Pancreas (tissue), 10 donors: ENCODE data around the gene SPIB. TPM values are rescaled to one million over a fixed set of nuclear protein-coding genes. Genes with fewer than 3 reads are reported as not detected.

Experiments used
- ATAC-seq, 4 donors: fragments of 200-7000 bp; cut with Tn5 transposase; one replicate each; pipeline versions ENCODE4 v1.8.0 to v1.9.1; 2020; ENCODE audit warnings: mild to moderate bottlenecking in 4 of 4, moderate library complexity in 4 of 4
- DNase-seq, 6 donors: peaks; one replicate each; pipeline ENCODE4 v3.0.0-alpha.2; 2020
- FAIRE-seq: peaks from 2 replicates; lab custom pipeline; 2012; peaks lifted over from hg19 to GRCh38; lab: Jason Lieb, UNC
- H3K27ac ChIP-seq, 4 donors: fragments of 200-600 bp; sonication (generic); 1 replicate in 3 of 4; 2 replicates in 1 of 4; pipeline versions ENCODE4 v1.5.0 to v1.8.0; 2020
- H3K27me3 ChIP-seq, 4 donors: fragments of 200-600 bp; one replicate each; pipeline ENCODE4 v1.8.0; 2021
- H3K36me3 ChIP-seq, 3 donors: fragments of 200-600 bp; sonication (generic) in 1 of 3; one replicate each; pipeline versions ENCODE4 v1.5.0 to v1.8.0; 2020 to 2021
- H3K4me1 ChIP-seq, 3 donors: fragments of 200-600 bp; one replicate each; pipeline ENCODE4 v1.8.0; 2021
- H3K4me3 ChIP-seq, 4 donors: fragments of 200-600 bp; sonication (generic) in 2 of 4; one replicate each; pipeline versions ENCODE4 v1.5.0 to v1.8.0; 2020 to 2021
- H3K9me3 ChIP-seq, 4 donors: fragments of 200-600 bp; one replicate each; pipeline ENCODE4 v1.8.0; 2021
- CTCF ChIP-seq, 4 donors: fragments of 200-600 bp; sonication (generic) in 3 of 4; IDR thresholded peaks; one replicate each; pipeline versions ENCODE4 v1.5.0 to v1.8.0; 2021; ENCODE audit warnings: antibody characterized with exemption in 4 of 4
- WGBS, 2 donors: extraction: QIAGEN DNeasy Blood & Tissue Kit; methylation state at CpG; one replicate each; pipeline ENCODE4 v1.1.7; 2013; 5-methylcytosine and 5-hydroxymethylcytosine counted together
- intact Hi-C, 3 donors: fragments of 100-400 bp; cut with DNase I; formaldehyde crosslinking; loops; one replicate each; pipeline versions ENCODE4 v1.11.1 to v1.14.2; 2022
- polyA plus RNA-seq, 2 donors: library from polyadenylated mRNA; stranded (reverse); fragments of 200-250 nt; gene quantifications; one replicate each; pipeline ENCODE4 v1.2.3, GENCODE V29; 2013
- total RNA-seq, 6 donors: library from RNA; stranded (reverse); fragmentation: NEBNext Ultra II Directional in 4 of 6; extraction: Animal tissue kit (Norgen Biotek cat#: 25700) in 4 of 6; gene quantifications; one replicate each; pipeline versions ENCODE4 v1.2.1 to v1.2.4, GENCODE V29; 2021 to 2023
- donor health status: healthy with polysubstance abuse.
- donor health status: DM: no; HTN: no; CAD: no; lungs with moderate emphysema.
- donor health status: DM: no; HTN: no; CAD: no.
- donor health status: control.
- donor health status: control.
- donor health status: Bipolar disorder and iron deficiency.
- donor health status: DM: yes; HTN: yes; CAD: no.
- donor health status: DM: no; HTN: no; CAD: no.
- donor health status: DM: no; HTN: no; CAD: no.
- donor health status: DM: yes; HTN: yes; CAD: no.

SPIB gene
- total and polyA plus RNA-seq, 8 donors = 0.09 to 25.6 (median 1.1) TPM

- FAIRE-seq (no peak), ATAC-seq (no peak), DNase-seq (peak in 1 of 6 donors; percentile 25)
- Histone ChIP-seq H3K4me3 (no peak overlapping the region), H3K4me1 (no peaks in the 10 kb centered on the region), H3K27ac (no peak overlapping the region), H3K9me3 (no peaks in the 10 kb centered on the region), H3K27me3 (no peaks in the 10 kb centered on the region), H3K36me3 (peaks cover 6 to 50% (median 26%) of the 10 kb centered on the region in 3 donors)
- intact Hi-C loops = no loop called here
- WGBS, 2 donors = 79 to 88% methylated on average over 8 to 9 of the region's 9 CpGs
- TF ChIP-seq CTCF (IDR thresholded peaks at IDR 0.05) = no peak
These were observed 41.2 kb upstream of the SPIB start for GRCh38 chr19:50377517-50377916.

- FAIRE-seq (no peak), ATAC-seq (no peak), DNase-seq (peak in 1 of 6 donors; percentile 27)
- no peak overlapping the region for H3K4me3 ChIP-seq
- H3K27ac ChIP-seq = no peak overlapping the region
- WGBS, 2 donors = 92 to 93% methylated on average over 36 of the region's 36 CpGs
- H3K36me3 ChIP-seq = peaks cover 6 to 52% (median 26%) of the 10 kb centered on the region in 3 donors
- H3K4me1 ChIP-seq = no peaks in the 10 kb centered on the region
- no peaks in the 10 kb centered on the region for H3K9me3 ChIP-seq
- intact Hi-C loops = no loop called here
- TF ChIP-seq CTCF (IDR thresholded peaks at IDR 0.05) = no peak
- H3K27me3 ChIP-seq = no peaks in the 10 kb centered on the region
These were observed 40.4 kb upstream of the SPIB start for GRCh38 chr19:50378169-50378862.

- ATAC-seq (no peak), DNase-seq (peak in 1 of 6 donors; percentile 21), FAIRE-seq (no peak)
- WGBS, 2 donors = 89 to 96% methylated on average over 10 of the region's 10 CpGs
- Histone ChIP-seq H3K4me1 (no peaks in the 10 kb centered on the region), H3K27me3 (no peaks in the 10 kb centered on the region), H3K27ac (no peak overlapping the region), H3K4me3 (no peak overlapping the region), H3K9me3 (no peaks in the 10 kb centered on the region), H3K36me3 (peaks cover 6 to 52% (median 26%) of the 10 kb centered on the region in 3 donors)
- no peak for TF ChIP-seq CTCF (IDR thresholded peaks at IDR 0.05)
- intact Hi-C loops = no loop called here
These were observed 39.9 kb upstream of the SPIB start for GRCh38 chr19:50378863-50379236.

GRCh38 chr19:50379602-50380001 lies 39.1 kb upstream of the SPIB start:
- FAIRE-seq (no peak), ATAC-seq (no peak), DNase-seq (no peak)
- Histone ChIP-seq H3K4me1 (peaks cover 0 to under 1% (median 0%) of the 10 kb centered on the region in 3 donors), H3K27me3 (no peaks in the 10 kb centered on the region), H3K9me3 (no peaks in the 10 kb centered on the region), H3K27ac (no peak overlapping the region), H3K36me3 (peaks cover 6 to 52% (median 26%) of the 10 kb centered on the region in 3 donors), H3K4me3 (no peak overlapping the region)
- WGBS, 2 donors = 90 to 92% methylated on average over 11 of the region's 11 CpGs
- intact Hi-C loops = no loop called here
- no peak for TF ChIP-seq CTCF (IDR thresholded peaks at IDR 0.05)

- no peak for TF ChIP-seq CTCF (IDR thresholded peaks at IDR 0.05)
- H3K4me3 ChIP-seq = no peak overlapping the region
- 85 to 89% methylated on average over 11 of the region's 11 CpGs for WGBS, 2 donors
- H3K36me3 ChIP-seq = peaks cover 6 to 52% (median 26%) of the 10 kb centered on the region in 3 donors
- intact Hi-C loops = no loop called here
- peaks cover 0 to 6% (median 0%) of the 10 kb centered on the region in 3 donors for H3K4me1 ChIP-seq
- FAIRE-seq (no peak), DNase-seq (peak in 1 of 6 donors; percentile 17), ATAC-seq (no peak)
- no peaks in the 10 kb centered on the region for H3K27me3 ChIP-seq
- H3K27ac ChIP-seq = no peak overlapping the region
- no peaks in the 10 kb centered on the region for H3K9me3 ChIP-seq
These were observed 38.6 kb upstream of the SPIB start for GRCh38 chr19:50380137-50380536.
